Caco-2 (cell line): ENCODE measurements around the gene CREB1. TPM values are rescaled to one million over a fixed set of nuclear protein-coding genes. Genes with fewer than 3 reads are reported as not detected.
"Not testable (repeated sequence)": the region's sequence is repeated elsewhere in the genome, so short reads cannot be mapped to it uniquely, and the experiment has no call there.

Experiments
- BruUV-seq: library from RNA; stranded (reverse); fragments of 400-500 nt; replicated peaks from 2 replicates; lab custom pipeline; 2021; lab: Mats Ljungman, UMichigan
- CTCF ChIA-PET: fragments of 300-600 bp; sonication (Branson Sonifier 250); formaldehyde crosslinking; loops from one replicate; lab custom pipeline; 2022; ENCODE audit warnings: antibody characterized with exemption; lab: Charles Lee
- POLR2A ChIA-PET: fragments of 300-600 bp; sonication (Branson Sonifier 250); formaldehyde crosslinking; loops from one replicate; lab custom pipeline; 2022; ENCODE audit warnings: antibody characterized with exemption; lab: Charles Lee
- DNase-seq, 2 experiments: peaks; one replicate each; pipeline versions ENCODE4 v3.0.0 to v3.0.0-alpha.2; 2020 to 2022
- H3K27me3 ChIP-seq: replicated peaks from 2 replicates; pipeline ENCODE4 v1.6.0; 2011; ENCODE audit warnings: low read length; ENCODE audit not compliant: control insufficient read depth, insufficient read depth
- H3K36me3 ChIP-seq: 2 replicates; pipeline ENCODE4 v1.5.1; 2011; ENCODE audit warnings: low read length; ENCODE audit not compliant: control insufficient read depth, insufficient read depth
- H3K4me1 ChIP-seq: fragments of 250-450 bp; sonication (Bioruptor Pico); 2 replicates; pipeline ENCODE4 v1.5.1; 2020; ENCODE audit warnings: mild to moderate bottlenecking
- H3K4me3 ChIP-seq: 2 replicates; pipeline ENCODE4 v1.5.1; 2011; ENCODE audit warnings: low read depth, mild to moderate bottlenecking, control low read depth, low read length
- H3K9me3 ChIP-seq: fragments of 250-450 bp; sonication (Bioruptor Pico); 2 replicates; pipeline ENCODE4 v1.5.1; 2020; ENCODE audit warnings: mild to moderate bottlenecking, moderate library complexity
- H3K27ac Mint-ChIP-seq: one replicate; pipeline ENCODE4 v1.8.0; 2022; ENCODE audit warnings: mixed read lengths; ENCODE audit not compliant: unreplicated experiment
- H3K27me3 Mint-ChIP-seq: one replicate; pipeline ENCODE4 v1.8.0; 2022; ENCODE audit warnings: mixed read lengths; ENCODE audit not compliant: insufficient read depth, unreplicated experiment
- H3K36me3 Mint-ChIP-seq: one replicate; pipeline ENCODE4 v1.8.0; 2022; ENCODE audit warnings: mild to moderate bottlenecking, mixed read lengths; ENCODE audit not compliant: insufficient read depth, unreplicated experiment
- H3K4me1 Mint-ChIP-seq: one replicate; pipeline ENCODE4 v1.8.0; 2022; ENCODE audit warnings: low read depth, mixed read lengths; ENCODE audit not compliant: unreplicated experiment
- H3K4me3 Mint-ChIP-seq: one replicate; pipeline ENCODE4 v1.8.0; 2022; ENCODE audit warnings: mild to moderate bottlenecking, moderate library complexity, mixed read lengths; ENCODE audit not compliant: unreplicated experiment
- H3K9me3 Mint-ChIP-seq: one replicate; pipeline ENCODE4 v1.8.0; 2022; ENCODE audit warnings: mixed read lengths; ENCODE audit not compliant: unreplicated experiment
- intact Hi-C: fragments of 100-400 bp; cut with micrococcal nuclease; formaldehyde crosslinking; loops from one replicate; pipeline ENCODE4 v1.10.0; 2022; ENCODE audit not compliant: unreplicated experiment
- total RNA-seq: library from RNA; stranded (reverse); gene quantifications from 2 replicates; pipeline ENCODE4 v1.2.3, GENCODE V29; 2022
- TF ChIP-seq, protein P1 (sequence below), 2 experiments: fragments of 200-600 bp in 1 of 2; IDR thresholded peaks; 1 replicate in 1 of 2; 2 replicates in 1 of 2; pipeline versions ENCODE4 v1.5.1 to v1.8.0; 2011 to 2022; ENCODE audit warnings: antibody characterized with exemption in 1 of 2, control low read depth in 1 of 2, inconsistent platforms in 1 of 2, low read depth in 1 of 2, low read length in 1 of 2, mild to moderate bottlenecking in 1 of 2, moderate library complexity in 1 of 2; ENCODE audit not compliant: insufficient read depth in 1 of 2, severe bottlenecking in 1 of 2, unreplicated experiment in 1 of 2

CREB1 gene
- total RNA-seq, 1 experiment from 2014 or later = 59.0 TPM

DNA sequence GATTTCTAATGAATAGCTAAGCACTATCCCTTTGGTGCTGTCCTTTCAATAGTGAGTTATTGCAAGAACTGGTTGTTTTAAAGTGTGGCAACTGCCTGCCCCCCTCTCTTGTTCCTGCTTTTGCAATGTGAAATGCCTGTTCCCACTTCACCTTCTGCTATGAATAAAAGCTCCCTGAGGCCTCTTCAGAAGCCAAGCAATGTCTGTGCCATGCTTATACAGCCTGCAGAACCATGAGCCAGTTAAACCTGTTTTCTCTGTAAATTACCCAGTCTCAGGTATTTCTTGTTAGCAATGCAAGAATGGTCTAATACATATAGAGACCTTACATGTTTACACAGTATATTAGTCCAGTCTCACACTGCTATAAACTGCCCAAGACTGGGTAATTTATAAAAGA lies 110.4 kb downstream of the CREB1 start:
- intact Hi-C loops = no loop called here
- Histone ChIP-seq H3K36me3 (no peaks in the 10 kb centered on the region), H3K4me1 (no peaks in the 10 kb centered on the region), H3K27me3 (no peaks in the 10 kb centered on the region), H3K9me3 (peaks cover 18% of the 10 kb centered on the region), H3K4me3 (no peak overlapping the region)
- DNase-seq = no peak
- ChIA-PET CTCF (interaction anchor here (0.6 kb wide), 1 partner anchor 10 kb away, joined by 3 read pairs; no protein-coding TSS in a partner anchor), POLR2A (no interaction called here)
- TF ChIP-seq, protein P1, sequence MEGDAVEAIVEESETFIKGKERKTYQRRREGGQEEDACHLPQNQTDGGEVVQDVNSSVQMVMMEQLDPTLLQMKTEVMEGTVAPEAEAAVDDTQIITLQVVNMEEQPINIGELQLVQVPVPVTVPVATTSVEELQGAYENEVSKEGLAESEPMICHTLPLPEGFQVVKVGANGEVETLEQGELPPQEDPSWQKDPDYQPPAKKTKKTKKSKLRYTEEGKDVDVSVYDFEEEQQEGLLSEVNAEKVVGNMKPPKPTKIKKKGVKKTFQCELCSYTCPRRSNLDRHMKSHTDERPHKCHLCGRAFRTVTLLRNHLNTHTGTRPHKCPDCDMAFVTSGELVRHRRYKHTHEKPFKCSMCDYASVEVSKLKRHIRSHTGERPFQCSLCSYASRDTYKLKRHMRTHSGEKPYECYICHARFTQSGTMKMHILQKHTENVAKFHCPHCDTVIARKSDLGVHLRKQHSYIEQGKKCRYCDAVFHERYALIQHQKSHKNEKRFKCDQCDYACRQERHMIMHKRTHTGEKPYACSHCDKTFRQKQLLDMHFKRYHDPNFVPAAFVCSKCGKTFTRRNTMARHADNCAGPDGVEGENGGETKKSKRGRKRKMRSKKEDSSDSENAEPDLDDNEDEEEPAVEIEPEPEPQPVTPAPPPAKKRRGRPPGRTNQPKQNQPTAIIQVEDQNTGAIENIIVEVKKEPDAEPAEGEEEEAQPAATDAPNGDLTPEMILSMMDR (IDR thresholded peaks at IDR 0.05; ENCODE audit: insufficient read depth in 1 of 2, low read depth in 1 of 2, low read length in 1 of 2, severe bottlenecking in 1 of 2, unreplicated experiment in 1 of 2) = no peak
- no peak overlapping the region for H3K4me3 Mint-ChIP-seq
- no peaks in the 10 kb centered on the region for H3K27me3 Mint-ChIP-seq
- peaks cover 14% of the 10 kb centered on the region for H3K9me3 Mint-ChIP-seq
- H3K27ac Mint-ChIP-seq = no peak overlapping the region
- no TSS peak for BruUV-seq
- H3K36me3 Mint-ChIP-seq = no peaks in the 10 kb centered on the region
- no peaks in the 10 kb centered on the region for H3K4me1 Mint-ChIP-seq

DNA sequence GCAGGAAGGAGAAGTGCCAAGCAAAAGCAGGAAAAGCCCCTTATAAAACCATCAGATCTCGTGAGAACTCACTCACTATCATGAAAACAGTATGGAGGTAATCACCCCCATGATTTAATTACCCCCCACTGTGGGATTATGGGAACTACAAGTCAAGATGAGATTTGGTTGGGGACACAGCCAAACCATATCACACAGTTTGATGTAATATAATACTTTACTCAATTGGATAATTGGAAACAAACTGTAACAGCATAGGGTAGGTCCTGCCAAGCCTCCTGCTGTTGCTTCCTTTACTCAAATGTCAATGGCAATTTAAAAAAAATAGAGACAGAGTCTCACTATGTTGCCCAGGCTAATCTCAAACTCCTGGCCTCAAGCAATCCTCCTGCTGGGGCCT lies 110.9 kb downstream of the CREB1 start:
- no peaks in the 10 kb centered on the region for H3K27me3 Mint-ChIP-seq
- Histone ChIP-seq H3K4me1 (no peaks in the 10 kb centered on the region), H3K9me3 (peaks cover 18% of the 10 kb centered on the region), H3K36me3 (no peaks in the 10 kb centered on the region), H3K27me3 (no peaks in the 10 kb centered on the region), H3K4me3 (no peak overlapping the region)
- ChIA-PET POLR2A (no interaction called here), CTCF (no interaction called here)
- intact Hi-C loops = no loop called here
- H3K4me3 Mint-ChIP-seq = no peak overlapping the region
- no peaks in the 10 kb centered on the region for H3K36me3 Mint-ChIP-seq
- H3K9me3 Mint-ChIP-seq = peaks cover 14% of the 10 kb centered on the region
- no TSS peak for BruUV-seq
- no peaks in the 10 kb centered on the region for H3K4me1 Mint-ChIP-seq
- H3K27ac Mint-ChIP-seq = no peak overlapping the region
- no peak for DNase-seq
- TF ChIP-seq, protein P1 (IDR thresholded peaks at IDR 0.05; ENCODE audit: insufficient read depth in 1 of 2, low read depth in 1 of 2, low read length in 1 of 2, severe bottlenecking in 1 of 2, unreplicated experiment in 1 of 2) = no peak

GRCh38 chr2:207643892-207644291 lies 114.1 kb downstream of the CREB1 start:
- no TSS peak for BruUV-seq
- H3K9me3 ChIP-seq = peaks cover 18% of the 10 kb centered on the region
- peaks cover 14% of the 10 kb centered on the region for H3K9me3 Mint-ChIP-seq
- H3K36me3 Mint-ChIP-seq = no peaks in the 10 kb centered on the region
- no peaks in the 10 kb centered on the region for H3K4me1 Mint-ChIP-seq
- no peak for DNase-seq
- no peaks in the 10 kb centered on the region for H3K27me3 Mint-ChIP-seq
- H3K4me1 ChIP-seq = no peaks in the 10 kb centered on the region
- H3K27me3 ChIP-seq = no peaks in the 10 kb centered on the region
- no peaks in the 10 kb centered on the region for H3K36me3 ChIP-seq
- no peak overlapping the region for H3K4me3 ChIP-seq
- intact Hi-C loops = no loop called here
- H3K27ac Mint-ChIP-seq = no peak overlapping the region
- ChIA-PET POLR2A (no interaction called here), CTCF (interaction anchor here (1.2 kb wide), 1 partner anchor 19 kb away, joined by 5 read pairs; the partner anchor contains the start of gene METTL21A)
- TF ChIP-seq, protein P1 (IDR thresholded peaks at IDR 0.05; ENCODE audit: insufficient read depth in 1 of 2, low read depth in 1 of 2, low read length in 1 of 2, severe bottlenecking in 1 of 2, unreplicated experiment in 1 of 2) = no peak
- no peak overlapping the region for H3K4me3 Mint-ChIP-seq

GRCh38 chr2:207646582-207646981 lies 116.8 kb downstream of the CREB1 start:
- POLR2A ChIA-PET, H3K4me3 Mint-ChIP-seq, H3K27me3 ChIP-seq, CTCF ChIA-PET, H3K4me3 ChIP-seq, H3K36me3 ChIP-seq, DNase-seq, H3K27ac Mint-ChIP-seq, H3K4me1 ChIP-seq, H3K9me3 ChIP-seq, H3K27me3 Mint-ChIP-seq, BruUV-seq, intact Hi-C loops, H3K36me3 Mint-ChIP-seq, H3K9me3 Mint-ChIP-seq, H3K4me1 Mint-ChIP-seq: not testable (repeated sequence)
